Liver (tissue), 9 donors: Measurements from ENCODE around the gene ZCCHC14. TPM values are rescaled to one million over a fixed set of nuclear protein-coding genes. Genes with fewer than 3 reads are reported as not detected.

ENCODE experiments used
- DNase-seq: peaks from one replicate; pipeline ENCODE4 v3.0.0-alpha.2; 2017; ENCODE audit warnings: low spot score
- H3K27ac ChIP-seq, 2 donors: one replicate each; pipeline ENCODE4 v1.7.0; 2013; ENCODE audit warnings: inconsistent platforms in 2 of 2, low read length in 2 of 2, control low read depth in 1 of 2, low read depth in 1 of 2, mild to moderate bottlenecking in 1 of 2
- H3K27me3 ChIP-seq, 4 donors: one replicate each; pipeline versions ENCODE4 v1.6.1 to v1.7.0; 2013; ENCODE audit warnings: low read length in 3 of 4, inconsistent platforms in 1 of 4, mild to moderate bottlenecking in 1 of 4, moderate library complexity in 1 of 4; ENCODE audit not compliant: control insufficient read depth in 4 of 4, insufficient read depth in 4 of 4
- H3K36me3 ChIP-seq, 4 donors: one replicate each; pipeline versions ENCODE4 v1.6.1 to v1.7.0; 2013; ENCODE audit warnings: low read length in 3 of 4, mild to moderate bottlenecking in 3 of 4, low read depth in 1 of 4, moderate library complexity in 1 of 4; ENCODE audit not compliant: control insufficient read depth in 4 of 4, insufficient read depth in 3 of 4
- H3K4me1 ChIP-seq, 4 donors: one replicate each; pipeline versions ENCODE4 v1.6.1 to v1.7.0; 2013; ENCODE audit warnings: low read length in 3 of 4, mild to moderate bottlenecking in 3 of 4, moderate library complexity in 1 of 4; ENCODE audit not compliant: control insufficient read depth in 4 of 4, insufficient read depth in 4 of 4
- H3K4me3 ChIP-seq, 3 donors: one replicate each; pipeline versions ENCODE4 v1.6.1 to v1.7.0; 2013; ENCODE audit warnings: low read length in 3 of 3, control low read depth in 1 of 3, low read depth in 1 of 3, mild to moderate bottlenecking in 1 of 3
- H3K9ac ChIP-seq, 2 donors: one replicate each; pipeline ENCODE4 v1.7.0; 2013; ENCODE audit warnings: low read length in 2 of 2, mild to moderate bottlenecking in 2 of 2, moderate library complexity in 2 of 2, control low read depth in 1 of 2, low read depth in 1 of 2
- H3K9me3 ChIP-seq, 4 donors: one replicate each; pipeline versions ENCODE4 v1.6.1 to v1.7.0; 2013; ENCODE audit warnings: low read length in 3 of 4; ENCODE audit not compliant: control insufficient read depth in 4 of 4
- CTCF ChIP-seq: fragments of 150-350 bp; IDR thresholded peaks from 2 replicates; pipeline ENCODE4 v1.5.1; 2017; ENCODE audit warnings: improper control_type of control experiment, low read depth, low read length; ENCODE audit not compliant: missing input control
- EGR1 ChIP-seq, 2 donors: IDR thresholded peaks; 2 replicates each; pipeline ENCODE4 v1.6.1; 2016 to 2018; ENCODE audit warnings: antibody characterized with exemption in 2 of 2, low read depth in 2 of 2
- FOXA1 ChIP-seq: IDR thresholded peaks from 2 replicates; pipeline ENCODE4 v1.6.1; 2016; ENCODE audit warnings: antibody characterized with exemption
- FOXA2 ChIP-seq: IDR thresholded peaks from 2 replicates; pipeline ENCODE4 v1.6.1; 2016; ENCODE audit warnings: antibody characterized with exemption
- GABPA ChIP-seq, 2 donors: IDR thresholded peaks in 1 of 2; conservative IDR thresholded peaks in 1 of 2; 2 replicates each; pipeline ENCODE4 v1.6.1; 2016; ENCODE audit warnings: antibody characterized with exemption in 2 of 2, mild to moderate bottlenecking in 1 of 2, moderate library complexity in 1 of 2
- HNF4A ChIP-seq, 2 donors: conservative IDR thresholded peaks; 2 replicates each; pipeline ENCODE4 v1.6.1; 2016; ENCODE audit warnings: antibody characterized with exemption in 2 of 2, mild to moderate bottlenecking in 2 of 2
- HNF4G ChIP-seq: IDR thresholded peaks from 2 replicates; pipeline ENCODE4 v1.6.1; 2016; ENCODE audit warnings: antibody characterized with exemption
- JUND ChIP-seq, 2 donors: IDR thresholded peaks; 2 replicates each; pipeline ENCODE4 v1.6.1; 2016; ENCODE audit warnings: antibody characterized with exemption in 2 of 2
- MAX ChIP-seq: IDR thresholded peaks from 2 replicates; pipeline ENCODE4 v1.6.1; 2016; ENCODE audit warnings: antibody characterized with exemption
- NR2F2 ChIP-seq: IDR thresholded peaks from 2 replicates; pipeline ENCODE4 v1.6.1; 2016; ENCODE audit warnings: antibody characterized with exemption
- RAD21 ChIP-seq, 2 donors: IDR thresholded peaks; 2 replicates each; pipeline ENCODE4 v1.6.1; 2016; ENCODE audit warnings: antibody characterized with exemption in 2 of 2, mild to moderate bottlenecking in 2 of 2
- RXRA ChIP-seq, 2 donors: IDR thresholded peaks; 2 replicates each; pipeline ENCODE4 v1.6.1; 2017 to 2018; ENCODE audit warnings: antibody characterized with exemption in 2 of 2, mild to moderate bottlenecking in 1 of 2
- SP1 ChIP-seq: IDR thresholded peaks from 2 replicates; pipeline ENCODE4 v1.6.1; 2018; ENCODE audit warnings: antibody characterized with exemption, mild to moderate bottlenecking
- TAF1 ChIP-seq: conservative IDR thresholded peaks from 2 replicates; pipeline ENCODE4 v1.6.1; 2016; ENCODE audit warnings: antibody characterized with exemption, mild to moderate bottlenecking
- YY1 ChIP-seq: IDR thresholded peaks from 2 replicates; pipeline ENCODE4 v1.6.1; 2016; ENCODE audit warnings: antibody characterized with exemption, mild to moderate bottlenecking
- WGBS: extraction: QIAGEN DNeasy Blood & Tissue Kit; methylation state at CpG from one replicate; pipeline ENCODE4 v1.1.7; 2013; 5-methylcytosine and 5-hydroxymethylcytosine counted together
- polyA plus RNA-seq, 2 donors: library from polyadenylated mRNA; stranded (reverse) in 1 of 2; unstranded in 1 of 2; fragments of 200-250 nt in 1 of 2; fragments of >200 nt in 1 of 2; fragmentation: Nextera tagmentation in 1 of 2; extraction: Ambion mirVana in 1 of 2; gene quantifications; one replicate each; pipeline versions ENCODE4 v1.2.1 to v1.2.3, GENCODE V29; 2013 to 2015
- total RNA-seq, 2 donors: library from RNA; depleted of rRNA; stranded (reverse); fragments of >200 nt; gene quantifications; one replicate each; pipeline ENCODE4 v1.2.3, GENCODE V29; 2014
- TF ChIP-seq, protein P1 (sequence below): IDR thresholded peaks from 2 replicates; pipeline ENCODE4 v1.6.1; 2016; ENCODE audit warnings: antibody characterized with exemption
- TF ChIP-seq, protein P2 (sequence below): IDR thresholded peaks from 2 replicates; pipeline ENCODE4 v1.6.1; 2016; ENCODE audit warnings: antibody characterized with exemption
- TF ChIP-seq, protein P3 (sequence below): IDR thresholded peaks from 2 replicates; pipeline ENCODE4 v1.6.1; 2016; ENCODE audit warnings: antibody characterized with exemption, mild to moderate bottlenecking
- donor health status: healthy.
- donor health status: healthy.
- donor health status: healthy.
- donor health status: healthy.
- donor health status: healthy.

ZCCHC14 gene
- total and polyA plus RNA-seq, 4 donors, result 6.3 to 21.7 (median 8.0) TPM

- TF ChIP-seq YY1, result no peak
- TF ChIP-seq FOXA1, result no peak
Measured at GRCh38 chr16:87369796-87370719, 122.8 kb downstream of the ZCCHC14 start (continued).

DNA sequence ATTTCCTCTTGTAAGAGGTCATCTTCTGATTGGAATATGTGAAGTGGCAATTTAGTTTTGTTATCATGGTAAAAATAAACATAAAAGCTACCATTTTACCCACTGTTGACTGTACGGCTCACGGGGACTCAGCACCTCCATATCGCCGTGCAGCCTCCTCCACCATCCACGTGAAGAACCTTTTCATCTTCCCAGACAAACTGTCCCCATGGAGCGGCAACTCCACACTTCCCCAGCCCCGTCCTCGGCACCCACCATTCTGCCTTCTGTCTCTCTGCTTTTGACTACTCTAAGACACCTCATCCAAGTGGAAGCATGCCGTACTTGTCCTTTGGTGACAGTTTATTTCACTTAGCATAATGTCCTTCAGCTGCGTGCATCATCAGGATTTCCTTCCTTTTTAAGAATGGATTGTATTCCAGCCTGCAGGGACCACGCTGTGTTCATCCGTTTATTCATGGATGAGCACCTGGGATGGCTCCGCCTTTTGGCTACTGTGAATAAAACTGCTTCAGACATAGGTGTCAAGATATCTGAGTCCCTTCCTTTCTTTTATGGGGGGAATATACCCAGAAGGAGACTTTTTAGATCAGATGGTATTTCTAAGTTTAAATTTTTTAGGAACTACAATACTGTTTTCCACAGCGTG is 123.6 kb downstream of the ZCCHC14 start:
- DNase-seq, result no peak
- Histone ChIP-seq H3K36me3 (peaks cover 0 to 4% (median 1%) of the 10 kb centered on the region in 4 donors), H3K27me3 (no peaks in the 10 kb centered on the region), H3K27ac (no peak overlapping the region), H3K4me1 (peaks cover 0 to 21% (median 4%) of the 10 kb centered on the region in 4 donors), H3K9ac (no peak overlapping the region), H3K4me3 (no peak overlapping the region), H3K9me3 (no peaks in the 10 kb centered on the region)
- WGBS, result 95% methylated on average over 14 of the region's 14 CpGs
- no peak for TF ChIP-seq YY1
- no peak for TF ChIP-seq JUND (IDR thresholded peaks at IDR 0.05)
- TF ChIP-seq HNF4A (conservative IDR thresholded peaks at IDR 0.05), result no peak
- TF ChIP-seq MAX, result no peak
- TF ChIP-seq FOXA1, result no peak
- no peak for TF ChIP-seq GABPA (IDR thresholded peaks at IDR 0.05 in 1 of 2, conservative IDR thresholded peaks at IDR 0.05 in 1 of 2)
- TF ChIP-seq FOXA2, result no peak
- TF ChIP-seq CTCF, result no peak
- TF ChIP-seq NR2F2, result no peak
- TF ChIP-seq, protein P1, sequence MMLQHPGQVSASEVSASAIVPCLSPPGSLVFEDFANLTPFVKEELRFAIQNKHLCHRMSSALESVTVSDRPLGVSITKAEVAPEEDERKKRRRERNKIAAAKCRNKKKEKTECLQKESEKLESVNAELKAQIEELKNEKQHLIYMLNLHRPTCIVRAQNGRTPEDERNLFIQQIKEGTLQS, result no peak
- no peak for TF ChIP-seq HNF4G
- TF ChIP-seq RAD21 (IDR thresholded peaks at IDR 0.05), result no peak
- TF ChIP-seq, protein P2, sequence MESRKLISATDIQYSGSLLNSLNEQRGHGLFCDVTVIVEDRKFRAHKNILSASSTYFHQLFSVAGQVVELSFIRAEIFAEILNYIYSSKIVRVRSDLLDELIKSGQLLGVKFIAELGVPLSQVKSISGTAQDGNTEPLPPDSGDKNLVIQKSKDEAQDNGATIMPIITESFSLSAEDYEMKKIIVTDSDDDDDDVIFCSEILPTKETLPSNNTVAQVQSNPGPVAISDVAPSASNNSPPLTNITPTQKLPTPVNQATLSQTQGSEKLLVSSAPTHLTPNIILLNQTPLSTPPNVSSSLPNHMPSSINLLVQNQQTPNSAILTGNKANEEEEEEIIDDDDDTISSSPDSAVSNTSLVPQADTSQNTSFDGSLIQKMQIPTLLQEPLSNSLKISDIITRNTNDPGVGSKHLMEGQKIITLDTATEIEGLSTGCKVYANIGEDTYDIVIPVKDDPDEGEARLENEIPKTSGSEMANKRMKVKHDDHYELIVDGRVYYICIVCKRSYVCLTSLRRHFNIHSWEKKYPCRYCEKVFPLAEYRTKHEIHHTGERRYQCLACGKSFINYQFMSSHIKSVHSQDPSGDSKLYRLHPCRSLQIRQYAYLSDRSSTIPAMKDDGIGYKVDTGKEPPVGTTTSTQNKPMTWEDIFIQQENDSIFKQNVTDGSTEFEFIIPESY, result no peak
- TF ChIP-seq EGR1 (IDR thresholded peaks at IDR 0.05; ENCODE audit: low read depth in 2 of 2), result no peak
- TF ChIP-seq, protein P3, sequence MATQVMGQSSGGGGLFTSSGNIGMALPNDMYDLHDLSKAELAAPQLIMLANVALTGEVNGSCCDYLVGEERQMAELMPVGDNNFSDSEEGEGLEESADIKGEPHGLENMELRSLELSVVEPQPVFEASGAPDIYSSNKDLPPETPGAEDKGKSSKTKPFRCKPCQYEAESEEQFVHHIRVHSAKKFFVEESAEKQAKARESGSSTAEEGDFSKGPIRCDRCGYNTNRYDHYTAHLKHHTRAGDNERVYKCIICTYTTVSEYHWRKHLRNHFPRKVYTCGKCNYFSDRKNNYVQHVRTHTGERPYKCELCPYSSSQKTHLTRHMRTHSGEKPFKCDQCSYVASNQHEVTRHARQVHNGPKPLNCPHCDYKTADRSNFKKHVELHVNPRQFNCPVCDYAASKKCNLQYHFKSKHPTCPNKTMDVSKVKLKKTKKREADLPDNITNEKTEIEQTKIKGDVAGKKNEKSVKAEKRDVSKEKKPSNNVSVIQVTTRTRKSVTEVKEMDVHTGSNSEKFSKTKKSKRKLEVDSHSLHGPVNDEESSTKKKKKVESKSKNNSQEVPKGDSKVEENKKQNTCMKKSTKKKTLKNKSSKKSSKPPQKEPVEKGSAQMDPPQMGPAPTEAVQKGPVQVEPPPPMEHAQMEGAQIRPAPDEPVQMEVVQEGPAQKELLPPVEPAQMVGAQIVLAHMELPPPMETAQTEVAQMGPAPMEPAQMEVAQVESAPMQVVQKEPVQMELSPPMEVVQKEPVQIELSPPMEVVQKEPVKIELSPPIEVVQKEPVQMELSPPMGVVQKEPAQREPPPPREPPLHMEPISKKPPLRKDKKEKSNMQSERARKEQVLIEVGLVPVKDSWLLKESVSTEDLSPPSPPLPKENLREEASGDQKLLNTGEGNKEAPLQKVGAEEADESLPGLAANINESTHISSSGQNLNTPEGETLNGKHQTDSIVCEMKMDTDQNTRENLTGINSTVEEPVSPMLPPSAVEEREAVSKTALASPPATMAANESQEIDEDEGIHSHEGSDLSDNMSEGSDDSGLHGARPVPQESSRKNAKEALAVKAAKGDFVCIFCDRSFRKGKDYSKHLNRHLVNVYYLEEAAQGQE, result no peak
- TF ChIP-seq TAF1, result no peak
- TF ChIP-seq SP1, result no peak
- TF ChIP-seq RXRA (IDR thresholded peaks at IDR 0.05), result no peak
